ENCODE results near the gene CCDC92. TPM values are rescaled to one million over a fixed set of nuclear protein-coding genes. Genes with fewer than 3 reads are reported as not detected.

Gene CCDC92
- total and polyA plus RNA-seq, 2 of the 8 experiments (the other 6 are each of a cell fraction or from before 2014, with no cell fraction given) = 0.43 to 0.51 TPM

- no peak overlapping the region for H2BK5ac ChIP-seq (ENCODE audit: low read depth, low read length)
- H3K56ac ChIP-seq (replicated peaks; ENCODE audit: insufficient read length, low read depth, low read length) = no peak overlapping the region
- ChIA-PET CTCF (ENCODE audit: partially characterized antibody) (interaction anchor here (0.6 to 2.5 kb wide), 6 partner anchors 9 to 118 kb away, joined by 3 to 8 read pairs (median 4); no protein-coding TSS in a partner anchor), POLR2A (ENCODE audit: partially characterized antibody) (interaction anchor here (0.7 kb wide), 1 partner anchor 335 kb away, joined by 3 read pairs; no protein-coding TSS in a partner anchor)
- no peaks in the 10 kb centered on the region for H3K9me3 ChIP-seq (ENCODE audit: insufficient read depth in 2 of 2, low read depth in 1 of 2, low read length in 1 of 2)
- no peak overlapping the region for H4K5ac ChIP-seq (ENCODE audit: insufficient read length, low read depth, low read length)
- H3K23ac ChIP-seq (ENCODE audit: insufficient read length) = no peak overlapping the region
- H3K23me2 ChIP-seq (ENCODE audit: low read depth, low read length) = no peaks in the 10 kb centered on the region; the same call in 1 of the 2 replicates
- FAIRE-seq = no peak
- no peak overlapping the region for H3K4me2 ChIP-seq (ENCODE audit: insufficient read depth in 1 of 2, low read depth in 2 of 2, low read length in 2 of 2)
- no peak overlapping the region for H3K4ac ChIP-seq (replicated peaks; ENCODE audit: insufficient read length, low read depth, low read length)
- no peaks in the 10 kb centered on the region for H3K27me3 ChIP-seq (replicated peaks in 1 of 4; ENCODE audit: control insufficient read depth in 3 of 4, extremely low read depth in 1 of 4, insufficient read depth in 3 of 4, low read length in 3 of 4)
- no peaks in the 10 kb centered on the region for H3K79me1 ChIP-seq (ENCODE audit: low read depth, low read length)
- no peak overlapping the region for H3K9ac ChIP-seq (replicated peaks in 1 of 4; ENCODE audit: extremely low read depth in 1 of 4, low read depth in 3 of 4, low read length in 3 of 4)
- H2BK20ac ChIP-seq (ENCODE audit: low read length) = no peak overlapping the region
- H2BK12ac ChIP-seq (ENCODE audit: low read depth, low read length) = no peak overlapping the region
- H2BK120ac ChIP-seq (replicated peaks; ENCODE audit: low read depth, low read length) = no peak overlapping the region
- no peak overlapping the region for H2BK15ac ChIP-seq (ENCODE audit: low read length)
- H2AK5ac ChIP-seq (ENCODE audit: low read depth, low read length) = no peak overlapping the region
- peaks cover 0 to 2% of the 10 kb centered on the region in 2 experiments for H4K20me1 ChIP-seq (replicated peaks in 1 of 2; ENCODE audit: control insufficient read depth in 1 of 2, insufficient read depth in 2 of 2, low read length in 2 of 2)
- no peak overlapping the region for H3K18ac ChIP-seq (ENCODE audit: extremely low read depth, low read length)
- 85% methylated on average over 8 of the region's 8 CpGs; no CpG with 5 or more reads in 1 of the 2 experiments for WGBS, 2 experiments (ENCODE audit: extremely low coverage in 1 of 2, insufficient coverage in 1 of 2, insufficient read length in 1 of 2, insufficient replicate concordance in 2 of 2, low coverage in 1 of 2, low lambda C conversion rate in 2 of 2, missing lambda C conversion rate in 1 of 2)
- no peak overlapping the region for H4K91ac ChIP-seq (replicated peaks; ENCODE audit: insufficient read length, low read length)
- H3K27ac ChIP-seq (ENCODE audit: low read depth, low read length) = no peak overlapping the region
- TF ChIP-seq ATF3 (IDR thresholded peaks at IDR 0.05; ENCODE audit: insufficient read depth, low read depth, low read length) (no peak), EGR1 (IDR thresholded peaks at IDR 0.05; ENCODE audit: borderline replicate concordance, low read depth, low read length) (no peak), HDAC2 (IDR thresholded peaks at IDR 0.05; ENCODE audit: borderline replicate concordance in 1 of 2, low read depth in 2 of 2, low read length in 2 of 2) (no peak), CTBP2 (IDR thresholded peaks at IDR 0.05; ENCODE audit: borderline replicate concordance, insufficient read depth, insufficient read length, low read length) (no peak), JUND (IDR thresholded peaks at IDR 0.05; ENCODE audit: low read length) (no peak)
- no peak overlapping the region for H2AFZ ChIP-seq (ENCODE audit: low read length)
- H3K14ac ChIP-seq (ENCODE audit: insufficient read length) = no peak overlapping the region
- no peaks in the 10 kb centered on the region for H3K36me3 ChIP-seq (ENCODE audit: control insufficient read depth in 2 of 4, insufficient read depth in 4 of 4, low read length in 3 of 4)
- no peak for DNase-seq (ENCODE audit: low read depth in 1 of 2, low spot score in 2 of 2)
- no peak overlapping the region for H3K4me3 ChIP-seq (ENCODE audit: extremely low read depth in 1 of 4, insufficient read depth in 2 of 4, low read depth in 3 of 4, low read length in 4 of 4)
- H3K79me2 ChIP-seq (ENCODE audit: control insufficient read depth in 1 of 2, insufficient read depth in 2 of 2, low read length in 2 of 2) = no peaks in the 10 kb centered on the region
- no peak overlapping the region for H4K8ac ChIP-seq (ENCODE audit: extremely low read depth, insufficient read depth, low read length)
- peaks cover 0 to 6% (median 0%) of the 10 kb centered on the region in 4 experiments; a peak in 2 of 7 replicates for H3K4me1 ChIP-seq (replicated peaks in 1 of 4; ENCODE audit: control insufficient read depth in 3 of 4, insufficient read depth in 4 of 4, low read length in 3 of 4)
These were observed 62.6 kb downstream of the CCDC92 start for GRCh38 chr12:123910057-123910456.
